CD14-positive monocyte (primary cell): Measurements from ENCODE around the gene SASS6. TPM values are rescaled to one million over a fixed set of nuclear protein-coding genes. Genes with fewer than 3 reads are reported as not detected.
A peak's percentile ranks its signal among the peaks of the same experiment; 100 is the strongest.

Experiments used
- DNase-seq, 3 donors: peaks; one replicate each; pipeline ENCODE4 v3.0.0-alpha.2; 2011 to 2022
- H2AFZ ChIP-seq: 2 replicates; pipeline ENCODE4 v1.6.0; 2012; ENCODE audit warnings: mild to moderate bottlenecking, low read depth, low read length, inconsistent platforms; ENCODE audit not compliant: insufficient read depth, poor library complexity, severe bottlenecking
- H3K27ac ChIP-seq, 2 donors: 1 replicate in 1 of 2; 2 replicates in 1 of 2; pipeline ENCODE4 v1.5.1; 2012 to 2013; ENCODE audit warnings: low read length in 2 of 2, control low read depth in 1 of 2, inconsistent platforms in 1 of 2, low read depth in 1 of 2, mild to moderate bottlenecking in 1 of 2
- H3K27me3 ChIP-seq, 2 donors: one replicate each; pipeline versions ENCODE4 v1.6.0 to v1.6.1; 2011 to 2013; ENCODE audit warnings: low read length in 2 of 2; ENCODE audit not compliant: control insufficient read depth in 2 of 2, insufficient read depth in 2 of 2
- H3K36me3 ChIP-seq, 2 donors: replicated peaks in 1 of 2; 1 replicate in 1 of 2; 2 replicates in 1 of 2; pipeline versions ENCODE4 v1.5.1 to v1.6.1; 2012 to 2013; ENCODE audit warnings: low read length in 2 of 2, control low read depth in 1 of 2, inconsistent platforms in 1 of 2, mild to moderate bottlenecking in 1 of 2; ENCODE audit not compliant: insufficient read depth in 2 of 2, control insufficient read depth in 1 of 2
- H3K4me1 ChIP-seq, 2 donors: 1 replicate in 1 of 2; 2 replicates in 1 of 2; pipeline versions ENCODE4 v1.5.1 to v1.6.1; 2012 to 2013; ENCODE audit warnings: low read length in 2 of 2, control low read depth in 1 of 2, inconsistent platforms in 1 of 2, mild to moderate bottlenecking in 1 of 2, moderate library complexity in 1 of 2; ENCODE audit not compliant: insufficient read depth in 2 of 2, control insufficient read depth in 1 of 2
- H3K4me2 ChIP-seq: replicated peaks from 2 replicates; pipeline ENCODE3; 2012; ENCODE audit warnings: low read length, moderate library complexity, mild to moderate bottlenecking; ENCODE audit not compliant: poor library complexity, severe bottlenecking; ENCODE audit errors: extremely low read depth
- H3K4me3 ChIP-seq, 3 experiments: fragments of 200-600 bp in 1 of 3; sonication (generic) in 1 of 3; replicated peaks in 1 of 3; 1 replicate in 2 of 3; 2 replicates in 1 of 3; pipeline ENCODE4 v1.5.1; 2011 to 2013; ENCODE audit warnings: low read length in 3 of 3, mild to moderate bottlenecking in 3 of 3, control low read depth in 2 of 3, low read depth in 2 of 3, inconsistent platforms in 1 of 3, moderate library complexity in 1 of 3
- H3K79me2 ChIP-seq: 2 replicates; pipeline ENCODE4 v1.6.0; 2012; ENCODE audit warnings: mild to moderate bottlenecking, control low read depth, inconsistent platforms, low read length, moderate library complexity; ENCODE audit not compliant: insufficient read depth
- H3K9ac ChIP-seq: 2 replicates; pipeline ENCODE4 v1.6.0; 2017; ENCODE audit warnings: low read length, mild to moderate bottlenecking; ENCODE audit not compliant: insufficient read depth, poor library complexity, severe bottlenecking
- H3K9me3 ChIP-seq, 2 donors: replicated peaks in 1 of 2; 1 replicate in 1 of 2; 2 replicates in 1 of 2; pipeline versions ENCODE4 v1.5.1 to v1.6.1; 2012 to 2013; ENCODE audit warnings: low read length in 2 of 2, control low read depth in 1 of 2; ENCODE audit not compliant: control insufficient read depth in 1 of 2, insufficient read depth in 1 of 2
- H4K20me1 ChIP-seq: 2 replicates; pipeline ENCODE4 v1.6.0; 2012; ENCODE audit warnings: mild to moderate bottlenecking, low read length, control low read depth, moderate library complexity; ENCODE audit not compliant: insufficient read depth
- H3K27ac Mint-ChIP-seq, 7 donors: one replicate each; pipeline ENCODE4 v1.8.0; 2020; ENCODE audit warnings: mild to moderate bottlenecking in 7 of 7, mixed read lengths in 7 of 7, moderate library complexity in 6 of 7, inconsistent platforms in 2 of 7
- H3K27me3 Mint-ChIP-seq, 3 donors: one replicate each; pipeline ENCODE4 v1.8.0; 2021 to 2022; ENCODE audit warnings: low read depth in 3 of 3, mild to moderate bottlenecking in 3 of 3, mixed read lengths in 3 of 3, moderate library complexity in 3 of 3, inconsistent platforms in 1 of 3
- H3K36me3 Mint-ChIP-seq, 2 donors: one replicate each; pipeline ENCODE4 v1.8.0; 2020; ENCODE audit warnings: mixed read lengths in 2 of 2, inconsistent platforms in 1 of 2, mild to moderate bottlenecking in 1 of 2
- H3K4me1 Mint-ChIP-seq: one replicate; pipeline ENCODE4 v1.8.0; 2020; ENCODE audit warnings: mild to moderate bottlenecking, mixed read lengths
- H3K4me3 Mint-ChIP-seq, 2 donors: one replicate each; pipeline ENCODE4 v1.8.0; 2020; ENCODE audit warnings: mild to moderate bottlenecking in 2 of 2, mixed read lengths in 2 of 2, moderate library complexity in 1 of 2
- H3K9me3 Mint-ChIP-seq, 7 donors: one replicate each; pipeline ENCODE4 v1.8.0; 2020 to 2022; ENCODE audit warnings: mixed read lengths in 7 of 7, mild to moderate bottlenecking in 6 of 7, moderate library complexity in 6 of 7, inconsistent platforms in 2 of 7
- WGBS: methylation state at CpG from one replicate; pipeline ENCODE4 v1.1.5; 2013; ENCODE audit warnings: missing lambda C conversion rate; ENCODE audit not compliant: insufficient coverage; 5-methylcytosine and 5-hydroxymethylcytosine counted together
- intact Hi-C, 2 donors: fragments of 100-400 bp; cut with micrococcal nuclease; formaldehyde crosslinking; loops; one replicate each; pipeline versions ENCODE4 v1.15.0 to v1.15.1; 2023
- polyA plus RNA-seq, 3 donors: library from polyadenylated mRNA; depleted of rRNA in 1 of 3; unstranded in 2 of 3; stranded (reverse) in 1 of 3; fragments of 300-500 nt in 2 of 3; fragments of >200 nt in 1 of 3; fragmentation: Illumina TruSeq in 2 of 3; gene quantifications; 1 replicate in 2 of 3; 2 replicates in 1 of 3; pipeline ENCODE4 v1.2.3, GENCODE V29; 2012 to 2021
- TF ChIP-seq, protein P1 (sequence below): fragments of 200-600 bp; IDR thresholded peaks from one replicate; pipeline ENCODE4 v1.8.0; 2022; ENCODE audit warnings: antibody characterized with exemption, mild to moderate bottlenecking

Gene SASS6
- polyA plus RNA-seq, 3 donors: 0.53 to 0.98 (median 0.93) TPM

DNA sequence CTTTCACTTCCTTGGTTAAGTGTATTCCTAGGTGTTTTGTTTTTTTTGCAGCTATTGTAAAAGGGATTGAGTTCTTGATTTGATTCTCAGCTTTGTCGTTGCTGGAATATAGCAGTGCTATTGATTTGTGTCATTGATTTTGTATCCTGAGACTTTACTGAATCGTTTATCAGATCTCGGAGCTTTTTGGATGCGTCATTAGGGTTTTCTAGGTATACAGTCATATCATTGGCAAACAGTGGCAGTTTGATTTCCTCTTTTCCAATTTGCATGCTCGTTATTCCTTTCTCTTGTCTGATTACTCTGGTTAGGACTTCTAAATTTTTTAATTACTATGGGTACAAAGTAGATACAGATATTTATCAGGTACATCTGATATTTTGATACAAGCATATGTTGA is 87.5 kb downstream of the SASS6 start:
- Mint-ChIP-seq H3K27ac (peak overlapping the region in 3 of 7 donors; percentile 3 to 23 (median 10)), H3K36me3 (peaks cover 13 to 16% of the 10 kb centered on the region in 2 donors), H3K27me3 (peaks cover 0 to 1% (median 0%) of the 10 kb centered on the region in 3 donors), H3K4me3 (no peak overlapping the region), H3K4me1 (peaks cover 71% of the 10 kb centered on the region), H3K9me3 (peaks cover 0 to 6% (median 3%) of the 10 kb centered on the region in 7 donors)
- Histone ChIP-seq H3K9ac (no peak overlapping the region), H2AFZ (no peak overlapping the region), H3K36me3 (peaks cover 0 to 6% of the 10 kb centered on the region in 2 donors), H3K79me2 (peaks cover 99% of the 10 kb centered on the region), H3K27ac (no peak overlapping the region), H3K4me1 (peaks cover 40 to 51% of the 10 kb centered on the region in 2 donors), H3K27me3 (no peaks in the 10 kb centered on the region), H4K20me1 (peaks cover 78% of the 10 kb centered on the region), H3K4me3 (no peak overlapping the region), H3K9me3 (no peaks in the 10 kb centered on the region), H3K4me2 (no peak overlapping the region)
- TF ChIP-seq, protein P1, sequence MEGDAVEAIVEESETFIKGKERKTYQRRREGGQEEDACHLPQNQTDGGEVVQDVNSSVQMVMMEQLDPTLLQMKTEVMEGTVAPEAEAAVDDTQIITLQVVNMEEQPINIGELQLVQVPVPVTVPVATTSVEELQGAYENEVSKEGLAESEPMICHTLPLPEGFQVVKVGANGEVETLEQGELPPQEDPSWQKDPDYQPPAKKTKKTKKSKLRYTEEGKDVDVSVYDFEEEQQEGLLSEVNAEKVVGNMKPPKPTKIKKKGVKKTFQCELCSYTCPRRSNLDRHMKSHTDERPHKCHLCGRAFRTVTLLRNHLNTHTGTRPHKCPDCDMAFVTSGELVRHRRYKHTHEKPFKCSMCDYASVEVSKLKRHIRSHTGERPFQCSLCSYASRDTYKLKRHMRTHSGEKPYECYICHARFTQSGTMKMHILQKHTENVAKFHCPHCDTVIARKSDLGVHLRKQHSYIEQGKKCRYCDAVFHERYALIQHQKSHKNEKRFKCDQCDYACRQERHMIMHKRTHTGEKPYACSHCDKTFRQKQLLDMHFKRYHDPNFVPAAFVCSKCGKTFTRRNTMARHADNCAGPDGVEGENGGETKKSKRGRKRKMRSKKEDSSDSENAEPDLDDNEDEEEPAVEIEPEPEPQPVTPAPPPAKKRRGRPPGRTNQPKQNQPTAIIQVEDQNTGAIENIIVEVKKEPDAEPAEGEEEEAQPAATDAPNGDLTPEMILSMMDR: no peak
- DNase-seq: no peak
- intact Hi-C loops: no loop called here
- WGBS: 95% methylated on average over 3 of the region's 5 CpGs

DNA sequence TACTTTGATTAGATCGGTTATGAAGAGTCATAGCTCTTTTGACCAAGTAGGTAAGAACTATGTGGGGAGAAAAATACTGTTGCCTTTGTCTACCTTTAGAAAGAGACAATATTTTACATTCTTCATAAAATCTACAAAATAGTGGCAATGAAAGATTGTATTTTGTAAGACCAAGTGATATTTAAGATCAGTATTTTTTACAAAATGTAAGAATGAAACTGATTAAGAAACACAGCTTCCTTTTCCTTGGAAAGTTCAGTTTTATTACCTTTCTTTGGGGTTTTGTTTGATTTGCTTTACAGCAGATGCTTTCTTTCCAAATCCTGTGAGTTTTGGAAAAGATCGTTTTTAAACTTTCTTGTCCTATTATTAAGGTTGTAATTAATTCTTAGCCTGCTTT is 93.1 kb downstream of the SASS6 start:
- Mint-ChIP-seq H3K27ac (peak overlapping the region; percentile 96 to 99 (median 98)), H3K27me3 (peaks cover 0 to 4% (median 0%) of the 10 kb centered on the region in 3 donors), H3K9me3 (peaks cover 0 to 6% (median 3%) of the 10 kb centered on the region in 7 donors), H3K4me3 (peak overlapping the region; percentile 96 to 97), H3K4me1 (peaks cover 42% of the 10 kb centered on the region), H3K36me3 (peaks cover 10 to 11% of the 10 kb centered on the region in 2 donors)
- no peaks in the 10 kb centered on the region for H3K9me3 ChIP-seq
- DNase-seq: no peak
- peaks cover 0 to 6% of the 10 kb centered on the region in 2 donors for H3K36me3 ChIP-seq
- H3K4me2 ChIP-seq: peak overlapping the region; percentile 94
- H3K27me3 ChIP-seq: no peaks in the 10 kb centered on the region
- peak overlapping the region in 1 of 2 donors; percentile 97 for H3K27ac ChIP-seq
- TF ChIP-seq, protein P1: no peak
- peaks cover 33% of the 10 kb centered on the region for H4K20me1 ChIP-seq
- intact Hi-C loops: loop anchor here (5.0 to 10.0 kb wide), 3 partner anchors 93 to 855 kb away; partner anchors contain the start of genes SASS6 (in 2 of the 2), TRMT13 (in 2 of the 2), EXTL2 (in 1 of the 2) and RTCA (in 1 of the 2)
- H3K79me2 ChIP-seq: peaks cover 67% of the 10 kb centered on the region
- WGBS: no CpG with 5 or more reads among the region's 2 CpGs
- H3K9ac ChIP-seq: peak overlapping the region; percentile 99
- H2AFZ ChIP-seq: no peak overlapping the region
- peaks cover 24 to 28% of the 10 kb centered on the region in 2 donors for H3K4me1 ChIP-seq
- peak overlapping the region; percentile 87 to 97 (median 90) for H3K4me3 ChIP-seq
